HG02623 (cell line): ENCODE data around the gene CHPF2.

ENCODE experiments used
- ATAC-seq: cut with Tn5 transposase; IDR thresholded peaks from one replicate; pipeline ENCODE4 v1.9.1; 2021; ENCODE audit warnings: moderate library complexity; ENCODE audit not compliant: unreplicated experiment

The CHPF2 gene

GRCh38 chr7:151204383-151205032 lies 27.8 kb upstream of the CHPF2 start:
- no peak for ATAC-seq

GRCh38 chr7:151205730-151206129 lies 26.6 kb upstream of the CHPF2 start:
- no peak for ATAC-seq

- ATAC-seq = no peak
Measured at GRCh38 chr7:151206914-151207313, 25.4 kb upstream of the CHPF2 start.

GRCh38 chr7:151207315-151207714 lies 25.0 kb upstream of the CHPF2 start:
- ATAC-seq = no peak

GRCh38 chr7:151207804-151208203 lies 24.5 kb upstream of the CHPF2 start:
- no peak for ATAC-seq

- no peak for ATAC-seq
Measured at GRCh38 chr7:151208253-151208862, 23.9 kb upstream of the CHPF2 start.

GRCh38 chr7:151209588-151209987 lies 22.7 kb upstream of the CHPF2 start:
- no peak for ATAC-seq

GRCh38 chr7:151210087-151210854 lies 22.0 kb upstream of the CHPF2 start, which contains the start of gene H2BK1:
Gene H2BK1, minus strand, starts transcription at chr7:151210488. Its CDS starts 170 bp downstream, at chr7:151210318.
- ATAC-seq = no peak

- ATAC-seq = no peak
Measured at GRCh38 chr7:151211155-151211772, 21.0 kb upstream of the CHPF2 start.

- no peak for ATAC-seq
Measured at GRCh38 chr7:151212626-151213025, 19.7 kb upstream of the CHPF2 start.

- ATAC-seq = no peak
Measured at GRCh38 chr7:151213826-151214225, 18.5 kb upstream of the CHPF2 start.

- no peak for ATAC-seq
Measured at GRCh38 chr7:151215396-151215795, 16.9 kb upstream of the CHPF2 start.

- no peak for ATAC-seq
Measured at GRCh38 chr7:151218170-151218569, 14.1 kb upstream of the CHPF2 start.

- no peak for ATAC-seq
Measured at GRCh38 chr7:151223728-151224127, 8.6 kb upstream of the CHPF2 start.

GRCh38 chr7:151225948-151226510 lies 6.3 kb upstream of the CHPF2 start:
- no peak for ATAC-seq

- ATAC-seq = no peak
Measured at GRCh38 chr7:151226560-151226874, 5.8 kb upstream of the CHPF2 start.

- peak; percentile 99 for ATAC-seq
Measured at GRCh38 chr7:151226875-151227782, 5.2 kb upstream of the CHPF2 start, which contains the start of gene ABCF2. Gene ABCF2, minus strand, starts transcription at chr7:151227205. Its CDS starts 747 bp downstream, at chr7:151226458.

GRCh38 chr7:151228024-151228866 lies 4.0 kb upstream of the CHPF2 start:
- ATAC-seq = no peak

- ATAC-seq = no peak
Measured at GRCh38 chr7:151229249-151229648, 3.0 kb upstream of the CHPF2 start.
